Measurements from ENCODE around the gene OR13C3. TPM values are rescaled to one million over a fixed set of nuclear protein-coding genes. Genes with fewer than 3 reads are reported as not detected.

The OR13C3 gene
- total RNA-seq, result not detected

DNA sequence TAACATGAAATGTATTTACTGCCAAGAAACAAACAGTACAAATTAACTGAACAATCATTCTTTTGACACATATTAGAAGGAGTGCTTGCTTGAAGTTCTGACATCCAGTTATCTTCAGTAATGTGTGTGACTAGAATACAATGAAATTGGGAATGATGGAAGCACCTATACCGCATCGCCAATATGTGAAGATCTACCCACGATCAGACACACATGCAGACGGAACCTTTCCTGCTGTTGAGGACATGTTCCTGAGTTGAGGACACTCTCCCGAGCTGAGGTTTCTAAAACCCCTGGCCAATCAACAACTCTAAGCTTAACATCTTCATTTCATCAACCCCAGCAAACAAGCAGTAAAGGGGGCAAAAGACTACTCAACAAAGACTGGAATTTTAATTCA lies at the start of gene OR13C3:
TSS of gene OR13C3 (minus strand) at position 101 of the 400 bp plus-strand sequence. CDS start 133 bp downstream, outside the sequence.
- Mint-ChIP-seq H3K9me3 (no peaks in the 10 kb centered on the region), H3K36me3 (no peaks in the 10 kb centered on the region), H3K4me3 (no peak within 1 kb of the TSS), H3K27ac (no peak within 1 kb of the TSS), H3K4me1 (ENCODE audit: low read depth) (no peaks in the 10 kb centered on the region), H3K27me3 (no peaks in the 10 kb centered on the region)
- intact Hi-C loops (cut with micrococcal nuclease), result no loop called here
- CTCF ChIA-PET, result no interaction called here
- POLR2A ChIA-PET, result no interaction called here
- DNase-seq, result no peak

DNA sequence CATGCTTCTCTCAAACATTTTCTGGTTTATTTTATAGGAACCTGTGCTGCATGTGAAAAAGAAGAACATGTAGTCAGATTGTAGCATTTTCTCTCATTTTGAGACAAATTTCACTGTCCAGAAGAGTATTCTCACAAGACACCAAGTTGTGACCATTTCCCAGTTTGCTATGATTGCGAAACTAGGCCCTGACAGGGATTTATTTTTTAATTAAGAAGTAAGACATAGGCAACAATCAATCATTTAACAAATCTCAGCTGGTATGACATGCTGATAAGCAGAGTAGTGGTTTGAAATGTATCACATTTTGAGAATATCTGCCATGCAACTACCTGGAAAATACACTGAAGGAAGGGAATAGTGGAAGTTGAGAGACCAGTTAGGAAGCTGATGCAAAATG lies 43.9 kb upstream of the OR13C3 start:
- H3K27me3 Mint-ChIP-seq, result peaks cover 1% of the 10 kb centered on the region
- intact Hi-C loops (cut with micrococcal nuclease), result no loop called here
- no peak overlapping the region for H3K4me3 Mint-ChIP-seq
- ChIA-PET POLR2A (no interaction called here), CTCF (no interaction called here)
- DNase-seq, result no peak
- no peaks in the 10 kb centered on the region for H3K9me3 Mint-ChIP-seq
- no peaks in the 10 kb centered on the region for H3K36me3 Mint-ChIP-seq
- no peak overlapping the region for H3K27ac Mint-ChIP-seq
- no peaks in the 10 kb centered on the region for H3K4me1 Mint-ChIP-seq (ENCODE audit: low read depth)

DNA sequence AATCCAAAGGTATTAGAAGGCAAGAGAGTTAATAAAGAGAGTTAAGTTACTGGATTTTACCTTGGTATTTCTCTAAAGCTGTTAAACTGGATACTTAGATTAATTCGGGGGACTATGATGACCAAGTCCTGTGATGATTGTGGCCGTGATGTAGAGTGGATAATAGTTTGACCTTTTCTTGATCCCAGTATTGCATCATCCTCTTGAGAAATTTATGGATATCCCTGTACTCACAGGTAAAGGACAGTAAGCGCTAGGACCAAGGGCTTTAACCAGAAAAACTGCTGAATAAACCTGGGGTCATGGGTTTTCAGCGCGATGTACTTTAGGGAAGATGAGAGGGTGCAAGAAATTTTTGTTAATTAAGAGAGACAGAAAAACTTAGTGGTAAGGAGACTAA lies 40.6 kb upstream of the OR13C3 start:
- POLR2A ChIA-PET, result interaction anchor here (0.6 kb wide), 1 partner anchor 692 kb away, joined by 3 read pairs; no protein-coding TSS in a partner anchor
- no peaks in the 10 kb centered on the region for H3K4me1 Mint-ChIP-seq (ENCODE audit: low read depth)
- H3K36me3 Mint-ChIP-seq, result no peaks in the 10 kb centered on the region
- DNase-seq, result no peak
- H3K27ac Mint-ChIP-seq, result no peak overlapping the region
- intact Hi-C loops (cut with micrococcal nuclease), result no loop called here
- peaks cover 1% of the 10 kb centered on the region for H3K27me3 Mint-ChIP-seq
- H3K9me3 Mint-ChIP-seq, result peaks cover 13% of the 10 kb centered on the region
- CTCF ChIA-PET, result no interaction called here
- H3K4me3 Mint-ChIP-seq, result no peak overlapping the region

DNA sequence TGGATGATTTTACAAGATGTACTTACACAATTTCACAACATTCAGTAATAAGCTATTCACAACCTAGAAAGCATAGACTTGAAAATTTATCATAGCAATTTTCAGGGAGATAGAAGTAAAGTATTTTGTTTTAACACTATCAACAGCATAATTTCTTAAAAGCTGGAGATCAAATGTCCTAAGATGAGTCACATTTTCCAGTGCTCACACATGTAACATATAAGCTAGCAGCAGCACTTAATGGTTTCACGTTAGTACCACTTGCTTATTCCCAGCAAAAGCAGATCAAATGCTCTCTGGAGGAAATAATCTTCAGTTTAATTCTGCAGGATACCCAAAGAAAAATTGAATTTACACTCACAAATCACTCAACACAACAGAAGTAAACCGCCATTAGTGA lies 38.8 kb upstream of the OR13C3 start:
- H3K27ac Mint-ChIP-seq, result no peak overlapping the region
- no peaks in the 10 kb centered on the region for H3K27me3 Mint-ChIP-seq
- ChIA-PET POLR2A (no interaction called here), CTCF (no interaction called here)
- peaks cover 18% of the 10 kb centered on the region for H3K9me3 Mint-ChIP-seq
- intact Hi-C loops (cut with micrococcal nuclease), result no loop called here
- H3K4me3 Mint-ChIP-seq, result no peak overlapping the region
- no peaks in the 10 kb centered on the region for H3K36me3 Mint-ChIP-seq
- no peaks in the 10 kb centered on the region for H3K4me1 Mint-ChIP-seq (ENCODE audit: low read depth)
- DNase-seq, result no peak

DNA sequence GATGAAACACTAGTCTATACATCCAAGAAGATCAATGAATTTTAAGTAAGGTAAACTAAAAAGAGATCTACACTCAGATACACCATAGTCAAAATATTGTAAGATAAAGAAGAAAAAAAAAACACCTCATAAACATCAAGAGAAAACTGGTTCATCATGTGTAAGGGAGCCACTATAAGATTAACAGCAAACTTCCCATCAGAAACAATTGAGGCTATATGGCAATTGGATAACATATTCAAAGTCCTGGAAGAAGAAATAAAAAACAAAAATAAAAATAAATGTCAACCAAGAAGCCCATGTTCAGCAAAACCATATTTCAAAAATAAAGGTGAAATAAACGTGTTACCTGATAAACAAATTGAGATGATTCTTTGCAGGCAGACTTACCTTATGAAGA lies 36.0 kb upstream of the OR13C3 start:
- no peaks in the 10 kb centered on the region for H3K4me1 Mint-ChIP-seq (ENCODE audit: low read depth)
- intact Hi-C loops (cut with micrococcal nuclease), result no loop called here
- DNase-seq, result no peak
- POLR2A ChIA-PET, result no interaction called here
- no peaks in the 10 kb centered on the region for H3K36me3 Mint-ChIP-seq
- H3K9me3 Mint-ChIP-seq, result peaks cover 18% of the 10 kb centered on the region
- no peaks in the 10 kb centered on the region for H3K27me3 Mint-ChIP-seq
- H3K27ac Mint-ChIP-seq, result no peak overlapping the region
- CTCF ChIA-PET, result no interaction called here
- no peak overlapping the region for H3K4me3 Mint-ChIP-seq

DNA sequence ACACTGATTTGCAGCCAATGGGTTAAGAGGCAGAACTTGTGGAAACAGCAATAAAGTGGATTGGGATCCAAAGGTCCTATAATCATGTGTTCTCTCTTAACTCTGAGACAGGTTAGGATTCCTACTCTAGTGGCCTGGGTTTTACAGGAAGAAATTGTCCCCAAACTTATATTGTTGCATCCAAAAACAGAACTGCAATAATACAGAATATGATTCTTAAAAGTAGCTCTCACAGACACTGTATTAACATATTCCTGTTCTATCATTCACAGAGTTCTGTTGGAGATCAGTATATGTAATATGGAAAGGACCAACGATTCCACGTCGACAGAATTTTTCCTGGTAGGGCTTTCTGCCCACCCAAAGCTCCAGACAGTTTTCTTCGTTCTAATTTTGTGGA lies 32.2 kb upstream of the OR13C3 start, which contains the start of gene OR13C8:
TSS of gene OR13C8 (plus strand) at position 301 of the 400 bp plus-strand sequence. CDS start at position 301, 0 bp downstream.
- intact Hi-C loops (cut with micrococcal nuclease), result no loop called here
- Mint-ChIP-seq H3K9me3 (peaks cover 18% of the 10 kb centered on the region), H3K36me3 (no peaks in the 10 kb centered on the region), H3K4me1 (ENCODE audit: low read depth) (no peaks in the 10 kb centered on the region), H3K4me3 (no peak within 1 kb of the TSS), H3K27ac (no peak within 1 kb of the TSS), H3K27me3 (no peaks in the 10 kb centered on the region)
- DNase-seq, result no peak
- ChIA-PET POLR2A (no interaction called here), CTCF (no interaction called here)

DNA sequence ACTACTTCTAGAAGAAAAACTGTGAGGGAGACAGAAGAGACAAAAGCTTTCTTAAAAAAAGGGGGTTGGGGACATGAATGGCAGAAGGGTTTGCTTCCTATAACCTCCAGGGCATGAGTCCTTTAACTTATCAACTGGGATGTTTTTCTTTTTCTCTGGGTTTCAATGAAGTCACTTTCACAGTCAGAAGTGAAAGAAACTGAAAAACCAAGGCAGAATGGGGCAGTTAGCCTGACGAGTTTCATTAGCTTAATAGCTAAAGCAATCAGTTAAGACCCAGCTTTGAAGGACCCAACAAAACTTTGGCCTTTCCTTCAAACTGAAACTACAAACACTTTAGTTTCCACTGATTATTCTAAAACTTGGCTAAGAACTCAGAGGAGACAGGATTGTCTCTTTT lies 27.7 kb upstream of the OR13C3 start:
- no peaks in the 10 kb centered on the region for H3K9me3 Mint-ChIP-seq
- intact Hi-C loops (cut with micrococcal nuclease), result no loop called here

DNA sequence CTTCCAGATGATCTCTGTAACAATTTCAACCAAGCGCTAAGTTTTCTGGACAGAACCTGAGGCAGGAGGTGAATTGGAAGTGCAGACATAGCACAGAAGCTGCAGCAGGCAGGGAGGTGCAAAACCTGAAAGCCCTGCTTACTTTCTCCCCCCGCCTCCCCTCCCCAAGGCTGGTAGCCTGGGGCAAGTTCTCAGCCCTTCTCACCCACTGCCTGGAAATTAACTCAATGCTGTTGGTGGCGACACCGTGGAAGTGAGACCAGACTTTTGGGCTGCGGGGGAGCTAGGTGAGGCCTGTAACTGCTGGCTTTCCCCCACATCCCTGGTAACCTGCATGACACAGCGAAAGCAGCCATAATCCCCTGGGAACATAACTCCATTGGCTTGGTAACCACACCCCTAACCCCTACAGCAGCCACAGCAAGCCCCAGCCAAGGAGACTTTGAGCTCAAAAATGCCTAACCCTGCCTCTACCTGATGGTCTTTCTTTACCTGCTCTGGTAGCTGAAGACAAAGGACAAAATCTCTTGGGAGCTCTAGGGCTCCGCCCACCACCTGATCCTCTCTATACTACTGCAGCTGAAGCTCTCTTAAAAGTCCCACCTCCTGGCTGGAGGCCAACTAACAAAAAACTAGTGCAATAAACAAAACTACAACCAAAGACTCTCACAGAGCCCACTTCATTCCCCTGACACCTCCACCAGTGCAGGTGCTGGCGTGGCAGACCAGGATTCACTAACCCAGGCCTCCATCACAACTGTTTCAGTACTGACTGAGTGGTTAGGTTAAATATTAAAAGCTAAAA lies 20.4 kb upstream of the OR13C3 start:
- Mint-ChIP-seq H3K4me3 (no peak overlapping the region), H3K27me3 (no peaks in the 10 kb centered on the region), H3K9me3 (peaks cover 4% of the 10 kb centered on the region), H3K27ac (no peak overlapping the region), H3K36me3 (no peaks in the 10 kb centered on the region), H3K4me1 (ENCODE audit: low read depth) (no peaks in the 10 kb centered on the region)
- CTCF ChIA-PET, result no interaction called here
- intact Hi-C loops (cut with micrococcal nuclease), result no loop called here
- DNase-seq, result no peak
- POLR2A ChIA-PET, result no interaction called here

More for the DNA sequence above, 27.7 kb upstream of the OR13C3 start:
- H3K4me1 Mint-ChIP-seq (ENCODE audit: low read depth), result no peaks in the 10 kb centered on the region
- no peaks in the 10 kb centered on the region for H3K27me3 Mint-ChIP-seq
- DNase-seq, result no peak
- H3K36me3 Mint-ChIP-seq, result no peaks in the 10 kb centered on the region
- no peak overlapping the region for H3K27ac Mint-ChIP-seq
- ChIA-PET CTCF (no interaction called here), POLR2A (no interaction called here)
- no peak overlapping the region for H3K4me3 Mint-ChIP-seq

DNA sequence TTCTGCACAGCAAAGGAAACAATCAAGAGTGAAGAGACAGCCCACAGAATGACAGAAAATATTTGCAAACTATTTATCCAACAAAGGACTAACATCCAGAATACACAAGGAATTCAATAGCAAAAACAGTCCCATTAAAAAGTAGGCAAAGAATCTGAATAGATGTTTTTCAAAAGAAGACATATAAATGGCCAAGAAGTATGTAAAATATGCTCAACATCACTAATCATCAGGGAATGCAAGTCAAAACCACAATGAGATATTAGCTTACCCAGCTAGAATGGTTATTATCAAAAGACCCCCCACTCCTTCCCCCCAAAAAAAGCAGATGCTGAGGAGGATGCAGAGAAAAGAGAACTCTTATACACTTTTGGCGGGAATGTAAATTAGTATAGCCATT lies 18.9 kb upstream of the OR13C3 start:
- CTCF ChIA-PET, result interaction anchor here (0.6 kb wide), 1 partner anchor 133 kb away, joined by 3 read pairs; no protein-coding TSS in a partner anchor
- Mint-ChIP-seq H3K27ac (no peak overlapping the region), H3K4me1 (ENCODE audit: low read depth) (no peaks in the 10 kb centered on the region), H3K9me3 (peaks cover 4% of the 10 kb centered on the region), H3K36me3 (no peaks in the 10 kb centered on the region), H3K4me3 (no peak overlapping the region), H3K27me3 (no peaks in the 10 kb centered on the region)
- no peak for DNase-seq
- POLR2A ChIA-PET, result no interaction called here
- intact Hi-C loops (cut with micrococcal nuclease), result no loop called here

DNA sequence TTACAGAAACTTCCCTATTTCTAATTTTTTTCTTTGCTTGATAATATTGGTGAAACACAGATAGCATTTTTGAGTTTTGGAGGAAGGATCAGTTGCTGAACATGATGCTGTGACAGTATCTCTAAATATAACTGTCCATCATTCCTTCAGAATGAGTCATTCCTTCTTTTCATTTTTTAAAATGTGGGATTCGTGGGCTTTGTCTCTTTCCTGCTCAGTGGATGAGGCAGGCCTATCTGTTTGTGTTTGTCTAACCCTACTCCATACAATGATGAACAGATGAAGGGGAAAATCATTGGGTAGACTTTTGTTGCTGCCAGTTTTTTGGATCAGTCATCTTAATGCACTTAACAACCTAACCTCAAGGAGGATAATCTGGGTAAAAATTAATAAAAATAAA lies 16.6 kb upstream of the OR13C3 start:
- H3K27ac Mint-ChIP-seq, result no peak overlapping the region
- intact Hi-C loops (cut with micrococcal nuclease), result no loop called here
- no peak overlapping the region for H3K4me3 Mint-ChIP-seq
- no peaks in the 10 kb centered on the region for H3K27me3 Mint-ChIP-seq
- no peaks in the 10 kb centered on the region for H3K4me1 Mint-ChIP-seq (ENCODE audit: low read depth)
- ChIA-PET POLR2A (no interaction called here), CTCF (no interaction called here)
- DNase-seq, result no peak
- H3K9me3 Mint-ChIP-seq, result peaks cover 4% of the 10 kb centered on the region
- H3K36me3 Mint-ChIP-seq, result no peaks in the 10 kb centered on the region

DNA sequence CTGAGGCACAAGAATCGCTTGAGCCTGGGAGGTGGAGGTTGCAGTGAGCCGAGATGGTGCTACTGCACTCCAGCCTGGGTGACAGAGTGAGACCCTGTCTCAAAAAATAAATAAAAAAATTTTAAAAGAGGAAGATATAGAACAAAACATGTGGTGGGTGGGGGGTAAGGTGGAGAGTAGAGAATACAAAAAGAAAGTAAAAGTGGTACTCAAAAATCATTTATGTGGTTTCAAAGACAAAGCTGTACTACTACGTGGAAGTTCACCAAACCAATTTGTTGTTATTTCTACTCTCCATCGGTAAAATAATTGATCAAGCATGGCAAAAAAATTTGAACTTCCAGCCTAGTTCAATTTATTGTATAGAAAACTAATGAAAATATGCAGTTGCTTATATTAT lies 8.0 kb upstream of the OR13C3 start:
- intact Hi-C loops (cut with micrococcal nuclease), result no loop called here
- CTCF ChIA-PET, result no interaction called here
- Mint-ChIP-seq H3K9me3 (no peaks in the 10 kb centered on the region), H3K36me3 (no peaks in the 10 kb centered on the region), H3K4me1 (ENCODE audit: low read depth) (no peaks in the 10 kb centered on the region), H3K27me3 (no peaks in the 10 kb centered on the region), H3K27ac (no peak overlapping the region), H3K4me3 (no peak overlapping the region)
- no peak for DNase-seq
- POLR2A ChIA-PET, result no interaction called here

DNA sequence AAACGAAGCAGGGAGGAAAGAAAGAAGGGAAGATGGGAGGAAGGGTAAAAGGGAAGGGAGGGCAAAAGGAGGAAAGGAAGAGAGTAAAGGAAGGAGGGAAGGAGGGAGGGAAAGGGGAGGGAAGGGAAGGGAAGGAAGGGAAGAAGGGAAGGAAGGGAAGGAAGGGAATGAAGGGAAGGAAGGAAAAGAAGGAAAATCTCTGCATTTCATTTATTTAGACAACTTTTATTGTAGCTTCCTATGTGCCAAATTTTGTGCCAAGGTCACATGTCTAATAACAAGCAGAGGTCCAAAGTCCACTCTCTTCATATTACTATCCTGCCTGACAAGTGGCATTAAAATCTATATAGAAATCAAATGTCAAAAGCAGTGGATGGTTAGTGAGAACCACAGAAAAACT lies 2.6 kb upstream of the OR13C3 start:
- H3K36me3 Mint-ChIP-seq, result no peaks in the 10 kb centered on the region
- H3K27me3 Mint-ChIP-seq, result no peaks in the 10 kb centered on the region
- POLR2A ChIA-PET, result no interaction called here
- intact Hi-C loops (cut with micrococcal nuclease), result no loop called here
- CTCF ChIA-PET, result no interaction called here
- no peaks in the 10 kb centered on the region for H3K9me3 Mint-ChIP-seq
- H3K4me3 Mint-ChIP-seq, result no peak overlapping the region
- no peak for DNase-seq
- no peaks in the 10 kb centered on the region for H3K4me1 Mint-ChIP-seq (ENCODE audit: low read depth)
- no peak overlapping the region for H3K27ac Mint-ChIP-seq

DNA sequence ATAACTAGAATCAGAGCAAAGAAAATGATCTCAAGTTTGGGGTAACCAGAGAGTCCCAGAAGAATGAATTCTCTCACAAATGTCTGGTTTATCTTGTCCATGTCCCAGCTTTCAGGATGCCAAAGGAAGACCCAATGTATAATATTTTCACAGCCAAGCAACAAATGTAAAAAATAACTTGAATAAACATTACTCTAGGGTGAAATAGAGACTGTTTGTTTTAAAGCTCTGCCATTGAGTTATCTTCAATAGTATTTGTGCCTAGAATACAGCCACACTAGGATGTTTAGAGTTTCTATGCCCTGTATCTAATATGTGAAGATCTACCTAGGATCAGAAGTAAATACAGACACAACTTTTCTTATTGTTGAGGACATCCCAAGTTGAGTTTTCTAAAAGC lies 9.5 kb downstream of the OR13C3 start, which contains the start of gene OR13C4:
TSS of gene OR13C4 (minus strand) at position 101 of the 400 bp plus-strand sequence. CDS start at position 101, 0 bp downstream.
- no peak for DNase-seq
- H3K27ac Mint-ChIP-seq, result no peak within 1 kb of the TSS
- CTCF ChIA-PET, result no interaction called here
- H3K4me3 Mint-ChIP-seq, result no peak within 1 kb of the TSS
- H3K4me1 Mint-ChIP-seq (ENCODE audit: low read depth), result no peaks in the 10 kb centered on the region
- POLR2A ChIA-PET, result no interaction called here
- no peaks in the 10 kb centered on the region for H3K36me3 Mint-ChIP-seq
- intact Hi-C loops (cut with micrococcal nuclease), result no loop called here
- H3K9me3 Mint-ChIP-seq, result no peaks in the 10 kb centered on the region
- no peaks in the 10 kb centered on the region for H3K27me3 Mint-ChIP-seq
